Progenitor cell of endocrine pancreas (in vitro differentiated cells): Measurements from ENCODE around the gene FOXN3. TPM values are rescaled to one million over a fixed set of nuclear protein-coding genes. Genes with fewer than 3 reads are reported as not detected.

Source experiments
- DNase-seq: peaks from one replicate; pipeline ENCODE4 v3.0.0; 2021; ENCODE audit warnings: low spot score; ENCODE audit not compliant: unreplicated experiment
- H3K27ac Mint-ChIP-seq: 2 replicates; pipeline ENCODE4 v1.8.0; 2021; ENCODE audit warnings: mild to moderate bottlenecking, moderate library complexity, mixed read lengths
- H3K27me3 Mint-ChIP-seq: 2 replicates; pipeline ENCODE4 v1.8.0; 2021; ENCODE audit warnings: mixed read lengths
- H3K36me3 Mint-ChIP-seq: 2 replicates; pipeline ENCODE4 v1.8.0; 2022; ENCODE audit warnings: mixed read lengths; ENCODE audit not compliant: insufficient read depth
- H3K4me1 Mint-ChIP-seq: 2 replicates; pipeline ENCODE4 v1.8.0; 2021; ENCODE audit warnings: low read depth, mixed read lengths
- H3K4me3 Mint-ChIP-seq: 2 replicates; pipeline ENCODE4 v1.8.0; 2021; ENCODE audit warnings: low read depth, mild to moderate bottlenecking, moderate library complexity, mixed read lengths
- H3K9me3 Mint-ChIP-seq: 2 replicates; pipeline ENCODE4 v1.8.0; 2021; ENCODE audit warnings: low read depth, mixed read lengths
- total RNA-seq: library from RNA; stranded (reverse); gene quantifications from 2 replicates; pipeline ENCODE4 v1.2.1, GENCODE V29; 2021
- TF ChIP-seq, protein P1 (sequence below): fragments of 200-600 bp; sonication (generic); IDR thresholded peaks from one replicate; pipeline ENCODE4 v1.5.0; 2021; ENCODE audit warnings: antibody characterized with exemption, mild to moderate bottlenecking; ENCODE audit not compliant: unreplicated experiment

FOXN3 gene
- total RNA-seq, 1 donor from 2014 or later: 25.8 TPM

- no peaks in the 10 kb centered on the region for H3K9me3 Mint-ChIP-seq
- H3K4me1 Mint-ChIP-seq: peaks cover 19% of the 10 kb centered on the region
- TF ChIP-seq, protein P1, sequence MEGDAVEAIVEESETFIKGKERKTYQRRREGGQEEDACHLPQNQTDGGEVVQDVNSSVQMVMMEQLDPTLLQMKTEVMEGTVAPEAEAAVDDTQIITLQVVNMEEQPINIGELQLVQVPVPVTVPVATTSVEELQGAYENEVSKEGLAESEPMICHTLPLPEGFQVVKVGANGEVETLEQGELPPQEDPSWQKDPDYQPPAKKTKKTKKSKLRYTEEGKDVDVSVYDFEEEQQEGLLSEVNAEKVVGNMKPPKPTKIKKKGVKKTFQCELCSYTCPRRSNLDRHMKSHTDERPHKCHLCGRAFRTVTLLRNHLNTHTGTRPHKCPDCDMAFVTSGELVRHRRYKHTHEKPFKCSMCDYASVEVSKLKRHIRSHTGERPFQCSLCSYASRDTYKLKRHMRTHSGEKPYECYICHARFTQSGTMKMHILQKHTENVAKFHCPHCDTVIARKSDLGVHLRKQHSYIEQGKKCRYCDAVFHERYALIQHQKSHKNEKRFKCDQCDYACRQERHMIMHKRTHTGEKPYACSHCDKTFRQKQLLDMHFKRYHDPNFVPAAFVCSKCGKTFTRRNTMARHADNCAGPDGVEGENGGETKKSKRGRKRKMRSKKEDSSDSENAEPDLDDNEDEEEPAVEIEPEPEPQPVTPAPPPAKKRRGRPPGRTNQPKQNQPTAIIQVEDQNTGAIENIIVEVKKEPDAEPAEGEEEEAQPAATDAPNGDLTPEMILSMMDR: no peak
These were observed 10.6 kb upstream of the FOXN3 start for GRCh38 chr14:89427426-89428172.

DNA sequence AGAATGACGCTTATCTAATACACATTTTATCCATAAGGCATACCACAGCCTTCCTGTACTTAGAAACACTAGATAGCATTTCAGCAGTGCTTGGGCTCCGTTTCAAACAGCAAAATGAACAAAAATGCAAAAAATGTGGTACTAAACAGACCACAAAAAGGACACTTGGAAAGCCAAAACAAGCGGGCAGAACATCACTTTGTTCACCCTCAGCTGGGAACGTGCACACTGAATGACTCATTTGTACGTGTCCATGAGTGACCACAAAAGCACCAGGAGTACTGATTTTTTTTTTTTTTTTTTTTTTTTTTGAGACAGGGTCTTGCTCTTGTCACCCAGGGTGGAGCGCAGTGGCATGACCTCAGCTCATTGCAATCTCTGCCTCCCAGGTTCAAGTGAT, 8.9 kb upstream of the FOXN3 start:
- TF ChIP-seq, protein P1: no peak
- Mint-ChIP-seq H3K4me1 (peaks cover 20% of the 10 kb centered on the region), H3K27me3 (peaks cover 35% of the 10 kb centered on the region), H3K36me3 (peaks cover 2% of the 10 kb centered on the region), H3K27ac (no peak overlapping the region), H3K9me3 (no peaks in the 10 kb centered on the region), H3K4me3 (no peak overlapping the region)
- DNase-seq: no peak

More at GRCh38 chr14:89427426-89428172, 10.6 kb upstream of the FOXN3 start:
- DNase-seq: no peak
- H3K36me3 Mint-ChIP-seq: peaks cover 2% of the 10 kb centered on the region
- no peak overlapping the region for H3K4me3 Mint-ChIP-seq
- H3K27me3 Mint-ChIP-seq: peaks cover 33% of the 10 kb centered on the region
- no peak overlapping the region for H3K27ac Mint-ChIP-seq

DNA sequence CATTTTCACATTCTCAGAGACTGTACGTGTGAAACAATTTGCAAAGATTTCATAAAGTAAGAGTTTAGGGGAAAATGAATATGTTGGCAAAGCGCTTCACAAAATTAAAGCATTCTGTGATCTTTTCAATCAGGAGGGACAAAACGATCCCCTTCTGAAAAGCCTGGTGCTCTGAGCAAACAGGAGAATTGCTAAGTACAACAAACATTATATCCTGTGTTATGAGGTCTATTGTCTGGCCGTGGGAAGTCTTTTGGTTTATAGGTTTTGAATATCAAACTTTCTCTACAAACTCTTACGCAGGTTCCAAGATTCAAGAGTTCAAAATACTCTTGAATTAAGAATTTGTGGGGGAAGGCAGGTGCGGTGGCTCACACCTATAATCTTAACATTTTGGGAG, 7.2 kb upstream of the FOXN3 start:
- Mint-ChIP-seq H3K9me3 (no peaks in the 10 kb centered on the region), H3K36me3 (peaks cover 2% of the 10 kb centered on the region), H3K4me1 (peaks cover 10% of the 10 kb centered on the region), H3K27me3 (peaks cover 42% of the 10 kb centered on the region), H3K27ac (no peak overlapping the region), H3K4me3 (no peak overlapping the region)
- TF ChIP-seq, protein P1: no peak
- no peak for DNase-seq

GRCh38 chr14:89422952-89423345, 5.9 kb upstream of the FOXN3 start:
- peaks cover 8% of the 10 kb centered on the region for H3K4me1 Mint-ChIP-seq
- no peak overlapping the region for H3K4me3 Mint-ChIP-seq
- H3K27ac Mint-ChIP-seq: no peak overlapping the region
- TF ChIP-seq, protein P1: no peak
- DNase-seq: no peak
- H3K36me3 Mint-ChIP-seq: peaks cover 2% of the 10 kb centered on the region
- peaks cover 47% of the 10 kb centered on the region for H3K27me3 Mint-ChIP-seq
- H3K9me3 Mint-ChIP-seq: no peaks in the 10 kb centered on the region

DNA sequence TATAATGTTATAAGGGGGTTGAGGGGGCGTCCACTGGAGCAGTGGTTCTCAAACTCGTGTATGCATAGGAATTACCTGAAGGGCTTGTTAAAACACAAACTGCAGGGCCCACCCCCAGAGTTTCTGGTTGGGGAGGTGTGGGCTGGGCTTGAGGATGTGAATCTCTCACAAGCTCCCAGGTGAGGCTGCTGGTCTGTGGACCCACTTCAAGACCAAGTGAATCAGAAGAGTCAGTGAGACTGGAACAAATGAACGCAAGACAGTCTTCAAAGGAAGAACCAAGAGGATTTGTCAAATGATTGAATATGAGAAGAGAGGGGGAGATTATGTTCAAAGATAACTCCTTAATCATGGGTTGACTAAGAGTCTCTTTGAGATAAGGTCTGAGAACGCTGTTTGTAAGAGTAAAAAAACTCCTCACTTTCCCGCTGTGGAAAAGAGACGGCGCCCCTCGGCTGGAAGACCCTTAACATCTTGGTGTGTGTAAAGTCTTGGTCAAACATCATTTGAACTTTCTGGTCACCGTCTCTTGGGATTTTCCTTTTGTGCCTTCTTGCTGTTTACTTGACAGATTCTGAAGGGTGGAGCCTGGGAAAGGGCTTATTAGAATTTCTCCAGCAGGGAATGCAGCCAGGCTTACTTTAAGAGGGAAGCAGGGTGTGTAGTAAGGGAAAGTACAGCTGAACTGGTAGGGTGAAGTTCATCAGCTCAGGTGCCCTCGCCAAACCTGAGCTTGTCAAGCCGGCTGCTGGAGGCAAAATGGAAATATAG, 5.3 kb upstream of the FOXN3 start:
- no peak for DNase-seq
- Mint-ChIP-seq H3K27me3 (peaks cover 47% of the 10 kb centered on the region), H3K9me3 (no peaks in the 10 kb centered on the region), H3K4me3 (no peak overlapping the region), H3K4me1 (peaks cover 10% of the 10 kb centered on the region), H3K27ac (no peak overlapping the region), H3K36me3 (peaks cover 2% of the 10 kb centered on the region)
- TF ChIP-seq, protein P1: no peak
